Activated CD4-positive, alpha-beta T cell treated with anti-CD3 and anti-CD28 coated beads for 36 hours (primary cell): ENCODE measurements around the gene PTPN14. TPM values are rescaled to one million over a fixed set of nuclear protein-coding genes. Genes with fewer than 3 reads are reported as not detected.

Experiments
- ATAC-seq: fragments of 200-7000 bp; cut with Tn5 transposase; one replicate; pipeline ENCODE4 v1.10.0; 2021; ENCODE audit warnings: mild to moderate bottlenecking, moderate library complexity
- CTCF ChIA-PET: fragments of 350-600 bp; sonication (Branson Sonifier 250); formaldehyde crosslinking; loops from one replicate; lab custom pipeline; 2021; ENCODE audit warnings: antibody characterized with exemption; lab: Charles Lee
- POLR2A ChIA-PET: fragments of 350-600 bp; sonication (Branson Sonifier 250); formaldehyde crosslinking; loops from one replicate; lab custom pipeline; 2021; ENCODE audit warnings: antibody characterized with exemption, inconsistent platforms; lab: Charles Lee
- DNase-seq: peaks from one replicate; pipeline ENCODE4 v3.0.0-alpha.2; 2020
- H3K27ac Mint-ChIP-seq: one replicate; pipeline ENCODE4 v1.8.0; 2021; ENCODE audit warnings: mixed read lengths
- H3K27me3 Mint-ChIP-seq: one replicate; pipeline ENCODE4 v1.8.0; 2021; ENCODE audit warnings: mixed read lengths
- H3K36me3 Mint-ChIP-seq: one replicate; pipeline ENCODE4 v1.8.0; 2021; ENCODE audit warnings: low read depth, mixed read lengths
- H3K4me1 Mint-ChIP-seq: one replicate; pipeline ENCODE4 v1.8.0; 2021; ENCODE audit warnings: mixed read lengths
- H3K4me3 Mint-ChIP-seq: one replicate; pipeline ENCODE4 v1.8.0; 2021; ENCODE audit warnings: mild to moderate bottlenecking, moderate library complexity, mixed read lengths
- H3K9me3 Mint-ChIP-seq: one replicate; pipeline ENCODE4 v1.8.0; 2021; ENCODE audit warnings: low read depth, mixed read lengths
- intact Hi-C, 2 experiments: fragments of 100-400 bp; cut with DNase I in 1 of 2; cut with micrococcal nuclease in 1 of 2; formaldehyde crosslinking; loops; one replicate each; pipeline versions ENCODE4 v1.14.2 to v1.15.1; 2022 to 2024; cut with DNase I, micrococcal nuclease
- total RNA-seq, 2 experiments: library from RNA; stranded (reverse); gene quantifications; one replicate each; pipeline ENCODE4 v1.2.3, GENCODE V29; 2021

PTPN14 gene
- total RNA-seq, 2 experiments from 2014 or later: 4.1 to 4.3 TPM

GRCh38 chr1:214438075-214438474, 113.3 kb downstream of the PTPN14 start:
- ATAC-seq (no peak), DNase-seq (no peak)
- ChIA-PET POLR2A (no interaction called here), CTCF (interaction anchor here (1.1 to 1.6 kb wide), 3 partner anchors 8 to 106 kb away, joined by 3 to 8 read pairs (median 5); no protein-coding TSS in a partner anchor)
- Mint-ChIP-seq H3K4me3 (no peak overlapping the region), H3K27me3 (peaks cover 4% of the 10 kb centered on the region), H3K27ac (peak overlapping the region; percentile 96), H3K4me1 (peaks cover 45% of the 10 kb centered on the region), H3K9me3 (peaks cover 2% of the 10 kb centered on the region), H3K36me3 (no peaks in the 10 kb centered on the region)
- intact Hi-C loops: loop anchor here in 1 of 2 experiments (5.0 to 10.0 kb wide), 2 partner anchors 129 to 1127 kb away; partner anchors contain the start of gene KCTD3

GRCh38 chr1:214435867-214436266, 115.5 kb downstream of the PTPN14 start:
- DNase-seq (no peak), ATAC-seq (no peak)
- H3K27ac Mint-ChIP-seq: no peak overlapping the region
- H3K9me3 Mint-ChIP-seq: peaks cover 2% of the 10 kb centered on the region
- H3K4me3 Mint-ChIP-seq: no peak overlapping the region
- ChIA-PET CTCF (no interaction called here), POLR2A (no interaction called here)
- no peaks in the 10 kb centered on the region for H3K36me3 Mint-ChIP-seq
- peaks cover 3% of the 10 kb centered on the region for H3K27me3 Mint-ChIP-seq
- H3K4me1 Mint-ChIP-seq: peaks cover 35% of the 10 kb centered on the region
- intact Hi-C loops: loop anchor here in 1 of 2 experiments (5.0 to 10.0 kb wide), 2 partner anchors 131 to 1129 kb away; partner anchors contain the start of gene KCTD3

GRCh38 chr1:214432245-214432644, 119.2 kb downstream of the PTPN14 start:
- POLR2A ChIA-PET: no interaction called here
- DNase-seq (no peak), ATAC-seq (no peak)
- Mint-ChIP-seq H3K27me3 (peaks cover 3% of the 10 kb centered on the region), H3K9me3 (peaks cover 2% of the 10 kb centered on the region), H3K4me3 (no peak overlapping the region), H3K4me1 (peaks cover 20% of the 10 kb centered on the region), H3K27ac (no peak overlapping the region), H3K36me3 (no peaks in the 10 kb centered on the region)
- CTCF ChIA-PET: no interaction called here
- intact Hi-C loops: loop anchor here in 1 of 2 experiments (10.0 kb wide), 1 partner anchor 1133 kb away; the partner anchor contains the start of gene KCTD3

- Mint-ChIP-seq H3K27ac (no peak overlapping the region), H3K4me3 (no peak overlapping the region), H3K4me1 (peaks cover 30% of the 10 kb centered on the region), H3K9me3 (no peaks in the 10 kb centered on the region), H3K27me3 (peaks cover 3% of the 10 kb centered on the region), H3K36me3 (no peaks in the 10 kb centered on the region)
- POLR2A ChIA-PET: no interaction called here
- intact Hi-C loops: loop anchor here (2.0 to 10.0 kb wide), 4 partner anchors 15 to 1135 kb away; partner anchors contain the start of genes CENPF (in 1 of the 2), KCTD3 (in 1 of the 2) and SMYD2 (in 1 of the 2)
- CTCF ChIA-PET: interaction anchor here (0.8 to 2.0 kb wide), 2 partner anchors 8 to 52 kb away, joined by 3 to 5 read pairs; no protein-coding TSS in a partner anchor
- ATAC-seq (no peak), DNase-seq (no peak)
These were observed 121.2 kb downstream of the PTPN14 start for GRCh38 chr1:214429951-214430770.

- Mint-ChIP-seq H3K27ac (peak overlapping the region; percentile 91), H3K9me3 (no peaks in the 10 kb centered on the region), H3K4me1 (peaks cover 28% of the 10 kb centered on the region), H3K27me3 (no peaks in the 10 kb centered on the region), H3K36me3 (peaks cover under 1% of the 10 kb centered on the region), H3K4me3 (peak overlapping the region; percentile 36)
- ATAC-seq (peak; percentile 99), DNase-seq (peak; percentile 84)
- intact Hi-C loops: loop anchor here (1.0 to 5.0 kb wide), 5 partner anchors 11 to 175 kb away; partner anchors contain the start of genes CENPF (in 2 of the 2) and SMYD2 (in 1 of the 2)
- CTCF ChIA-PET: interaction anchor here (0.6 to 2.2 kb wide), 7 partner anchors 9 to 157 kb away, joined by 3 to 5 read pairs (median 4); no protein-coding TSS in a partner anchor
- POLR2A ChIA-PET: interaction anchor here (0.6 to 1.5 kb wide), 5 partner anchors 11 to 281 kb away, joined by 3 to 13 read pairs (median 4); no protein-coding TSS in a partner anchor
These were observed 123.5 kb downstream of the PTPN14 start for GRCh38 chr1:214427871-214428277.

- DNase-seq (no peak), ATAC-seq (no peak)
- ChIA-PET POLR2A (no interaction called here), CTCF (interaction anchor here (2.2 kb wide), 1 partner anchor 13 kb away, joined by 4 read pairs; no protein-coding TSS in a partner anchor)
- Mint-ChIP-seq H3K4me1 (peaks cover 28% of the 10 kb centered on the region), H3K4me3 (no peak overlapping the region), H3K27ac (peak overlapping the region; percentile 68), H3K36me3 (peaks cover 1% of the 10 kb centered on the region), H3K27me3 (no peaks in the 10 kb centered on the region), H3K9me3 (no peaks in the 10 kb centered on the region)
- intact Hi-C loops: loop anchor here (5.0 kb wide), 2 partner anchors 144 to 176 kb away; partner anchors contain the start of genes CENPF (in 1 of the 2) and SMYD2 (in 1 of the 2)
These were observed 125.0 kb downstream of the PTPN14 start for GRCh38 chr1:214426426-214426812.

GRCh38 chr1:214425716-214426425, 125.5 kb downstream of the PTPN14 start:
- ChIA-PET CTCF (interaction anchor here (2.2 kb wide), 1 partner anchor 13 kb away, joined by 4 read pairs; no protein-coding TSS in a partner anchor), POLR2A (no interaction called here)
- intact Hi-C loops: loop anchor here (5.0 kb wide), 2 partner anchors 144 to 176 kb away; partner anchors contain the start of genes CENPF (in 1 of the 2) and SMYD2 (in 1 of the 2)
- H3K27me3 Mint-ChIP-seq: no peaks in the 10 kb centered on the region
- no peaks in the 10 kb centered on the region for H3K9me3 Mint-ChIP-seq
- ATAC-seq: no peak
- peaks cover 28% of the 10 kb centered on the region for H3K4me1 Mint-ChIP-seq
- H3K27ac Mint-ChIP-seq: no peak overlapping the region
- peaks cover 1% of the 10 kb centered on the region for H3K36me3 Mint-ChIP-seq
- no peak overlapping the region for H3K4me3 Mint-ChIP-seq
- DNase-seq: no peak

- POLR2A ChIA-PET: no interaction called here
- Mint-ChIP-seq H3K27me3 (no peaks in the 10 kb centered on the region), H3K4me3 (no peak overlapping the region), H3K36me3 (peaks cover 1% of the 10 kb centered on the region), H3K27ac (peak overlapping the region; percentile 21), H3K9me3 (no peaks in the 10 kb centered on the region), H3K4me1 (peaks cover 28% of the 10 kb centered on the region)
- no peak for ATAC-seq
- no peak for DNase-seq
- CTCF ChIA-PET: no interaction called here
- intact Hi-C loops: loop anchor here (5.0 kb wide), 2 partner anchors 143 to 177 kb away; partner anchors contain the start of genes CENPF (in 1 of the 2) and SMYD2 (in 1 of the 2)
These were observed 126.3 kb downstream of the PTPN14 start for GRCh38 chr1:214425101-214425500.

- POLR2A ChIA-PET: no interaction called here
- peaks cover 1% of the 10 kb centered on the region for H3K36me3 Mint-ChIP-seq
- no peaks in the 10 kb centered on the region for H3K9me3 Mint-ChIP-seq
- no peak for ATAC-seq
- intact Hi-C loops: no loop called here
- peak overlapping the region; percentile 34 for H3K27ac Mint-ChIP-seq
- no peaks in the 10 kb centered on the region for H3K27me3 Mint-ChIP-seq
- no peak overlapping the region for H3K4me3 Mint-ChIP-seq
- no peak for DNase-seq
- CTCF ChIA-PET: no interaction called here
- H3K4me1 Mint-ChIP-seq: peaks cover 25% of the 10 kb centered on the region
These were observed 128.4 kb downstream of the PTPN14 start for GRCh38 chr1:214423045-214423444.

- H3K27ac Mint-ChIP-seq: peak overlapping the region; percentile 34
- CTCF ChIA-PET: interaction anchor here (1.2 kb wide), 1 partner anchor 9 kb away, joined by 3 read pairs; no protein-coding TSS in a partner anchor
- POLR2A ChIA-PET: no interaction called here
- ATAC-seq (no peak), DNase-seq (no peak)
- intact Hi-C loops: no loop called here
- H3K27me3 Mint-ChIP-seq: no peaks in the 10 kb centered on the region
- H3K36me3 Mint-ChIP-seq: peaks cover 1% of the 10 kb centered on the region
- H3K4me3 Mint-ChIP-seq: no peak overlapping the region
- no peaks in the 10 kb centered on the region for H3K9me3 Mint-ChIP-seq
- H3K4me1 Mint-ChIP-seq: peaks cover 19% of the 10 kb centered on the region
These were observed 129.2 kb downstream of the PTPN14 start for GRCh38 chr1:214422137-214422671.
